ENCODE data around the gene PLEKHA7. TPM values are rescaled to one million over a fixed set of nuclear protein-coding genes. Genes with fewer than 3 reads are reported as not detected.

The PLEKHA7 gene
- total and polyA plus RNA-seq, 2 of the 8 experiments (the other 6 are each of a cell fraction or from before 2014, with no cell fraction given) = 11.4 to 25.6 TPM

GRCh38 chr11:16799221-16799620 is 215.0 kb downstream of the PLEKHA7 start:
- Histone ChIP-seq H2BK5ac (ENCODE audit: low read depth, low read length) (no peak overlapping the region), H4K20me1 (replicated peaks in 1 of 2; ENCODE audit: control insufficient read depth in 1 of 2, insufficient read depth in 2 of 2, low read length in 2 of 2) (no peaks in the 10 kb centered on the region), H3K9ac (replicated peaks in 1 of 4; ENCODE audit: extremely low read depth in 1 of 4, low read depth in 3 of 4, low read length in 3 of 4) (no peak overlapping the region), H4K5ac (ENCODE audit: insufficient read length, low read depth, low read length) (no peak overlapping the region), H4K8ac (ENCODE audit: extremely low read depth, insufficient read depth, low read length) (no peak overlapping the region), H2BK15ac (ENCODE audit: low read length) (no peak overlapping the region), H3K9me3 (ENCODE audit: insufficient read depth in 2 of 2, low read depth in 1 of 2, low read length in 1 of 2) (no peaks in the 10 kb centered on the region), H3K23me2 (ENCODE audit: low read depth, low read length) (no peaks in the 10 kb centered on the region), H3K4me3 (ENCODE audit: extremely low read depth in 1 of 4, insufficient read depth in 2 of 4, low read depth in 3 of 4, low read length in 4 of 4) (no peak overlapping the region), H3K4ac (replicated peaks; ENCODE audit: insufficient read length, low read depth, low read length) (no peak overlapping the region), H3K36me3 (ENCODE audit: control insufficient read depth in 2 of 4, insufficient read depth in 4 of 4, low read length in 3 of 4) (peaks cover 0 to 4% (median 2%) of the 10 kb centered on the region in 4 experiments; a peak in 3 of 8 replicates), H3K56ac (replicated peaks; ENCODE audit: insufficient read length, low read depth, low read length) (no peak overlapping the region), H3K18ac (ENCODE audit: extremely low read depth, low read length) (no peak overlapping the region), H2AK5ac (ENCODE audit: low read depth, low read length) (no peak overlapping the region), H3K79me1 (ENCODE audit: low read depth, low read length) (no peaks in the 10 kb centered on the region), H3K27ac (ENCODE audit: low read depth, low read length) (no peak overlapping the region), H2BK12ac (ENCODE audit: low read depth, low read length) (no peak overlapping the region), H3K4me1 (replicated peaks in 1 of 4; ENCODE audit: control insufficient read depth in 3 of 4, insufficient read depth in 4 of 4, low read length in 3 of 4) (no peaks in the 10 kb centered on the region), H2AFZ (ENCODE audit: low read length) (no peak overlapping the region), H3K4me2 (ENCODE audit: insufficient read depth in 1 of 2, low read depth in 2 of 2, low read length in 2 of 2) (no peak overlapping the region), H3K79me2 (ENCODE audit: control insufficient read depth in 1 of 2, insufficient read depth in 2 of 2, low read length in 2 of 2) (no peaks in the 10 kb centered on the region), H3K23ac (ENCODE audit: insufficient read length) (no peak overlapping the region), H3K27me3 (replicated peaks in 1 of 4; ENCODE audit: control insufficient read depth in 3 of 4, extremely low read depth in 1 of 4, insufficient read depth in 3 of 4, low read length in 3 of 4) (no peaks in the 10 kb centered on the region), H4K91ac (replicated peaks; ENCODE audit: insufficient read length, low read length) (no peak overlapping the region), H2BK20ac (ENCODE audit: low read length) (no peak overlapping the region), H3K14ac (ENCODE audit: insufficient read length) (no peak overlapping the region), H2BK120ac (replicated peaks; ENCODE audit: low read depth, low read length) (no peak overlapping the region)
- POLR2A ChIA-PET (ENCODE audit: partially characterized antibody) = no interaction called here
- CTCF ChIA-PET (ENCODE audit: partially characterized antibody) = no interaction called here
- 88% methylated on average over 1 of the region's 1 CpG; no CpG with 5 or more reads in 1 of the 2 experiments for WGBS, 2 experiments (ENCODE audit: extremely low coverage in 1 of 2, insufficient coverage in 1 of 2, insufficient read length in 1 of 2, insufficient replicate concordance in 2 of 2, low coverage in 1 of 2, low lambda C conversion rate in 2 of 2, missing lambda C conversion rate in 1 of 2)
- FAIRE-seq = no peak
- DNase-seq (ENCODE audit: low read depth in 1 of 2, low spot score in 2 of 2) = no peak
- TF ChIP-seq FOSL1 (IDR thresholded peaks at IDR 0.05; ENCODE audit: insufficient read depth, low read depth, low read length) = no peak
- TF ChIP-seq HDAC6 (IDR thresholded peaks at IDR 0.05; ENCODE audit: low read depth, low read length) = no peak
- TF ChIP-seq SP1 (IDR thresholded peaks at IDR 0.05; ENCODE audit: low read depth, low read length) = no peak
- no peak for TF ChIP-seq BACH1 (IDR thresholded peaks at IDR 0.05; ENCODE audit: low read length)
- no peak for TF ChIP-seq POLR2A (IDR thresholded peaks at IDR 0.05; ENCODE audit: control extremely low read depth in 1 of 2, low read depth in 2 of 2, low read length in 2 of 2)
- no peak for TF ChIP-seq HDAC2 (IDR thresholded peaks at IDR 0.05; ENCODE audit: borderline replicate concordance in 1 of 2, low read depth in 2 of 2, low read length in 2 of 2)
- TF ChIP-seq JUN (IDR thresholded peaks at IDR 0.05; ENCODE audit: low read depth, low read length) = no peak
- TF ChIP-seq KDM1A (IDR thresholded peaks at IDR 0.05; ENCODE audit: borderline replicate concordance, low read length) = no peak
- TF ChIP-seq CBX5 (IDR thresholded peaks at IDR 0.05; ENCODE audit: low read depth, low read length) = no peak
- no peak for TF ChIP-seq TAF1 (IDR thresholded peaks at IDR 0.05; ENCODE audit: low read depth, low read length)
- no peak for TF ChIP-seq ASH2L (IDR thresholded peaks at IDR 0.05; ENCODE audit: low read length)
- no peak for TF ChIP-seq EP300 (IDR thresholded peaks at IDR 0.05; ENCODE audit: borderline replicate concordance in 1 of 2, low read depth in 2 of 2, low read length in 2 of 2)
- no peak for TF ChIP-seq CEBPB (IDR thresholded peaks at IDR 0.05; ENCODE audit: low read depth, low read length)
- no peak for TF ChIP-seq CBX8 (IDR thresholded peaks at IDR 0.05; ENCODE audit: borderline replicate concordance, low read depth, low read length)
- no peak for TF ChIP-seq NRF1 (IDR thresholded peaks at IDR 0.05; ENCODE audit: low read depth, low read length)
- TF ChIP-seq CHD2 (IDR thresholded peaks at IDR 0.05; ENCODE audit: low read length) = no peak
